IPS-NIHi7 (cell line): ENCODE measurements around the gene DZIP1L.

ENCODE experiments used
- DNase-seq: peaks from one replicate; pipeline ENCODE4 v3.0.0; 2012; ENCODE audit warnings: mixed read lengths; ENCODE audit errors: extremely low spot score

The DZIP1L gene

DNA sequence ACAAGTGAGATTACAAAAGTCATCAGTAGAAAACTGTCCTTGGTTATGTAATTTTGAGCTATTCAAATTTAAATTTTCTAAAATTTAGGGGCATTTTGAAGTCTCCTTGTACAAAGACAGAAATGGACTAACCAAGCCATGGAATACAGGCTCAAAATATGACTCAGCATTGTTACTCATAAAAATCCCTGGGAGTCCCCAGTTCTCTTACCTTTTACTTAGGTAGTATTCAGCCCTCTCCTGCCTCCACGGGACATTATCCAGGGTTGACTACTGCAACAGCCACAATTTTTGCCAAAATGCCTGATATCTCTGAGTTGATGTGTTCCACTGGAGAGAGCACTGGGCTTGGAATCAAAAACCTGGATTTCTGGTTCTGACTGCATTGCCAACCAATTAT is 80.5 kb downstream of the DZIP1L start:
- no peak for DNase-seq

DNA sequence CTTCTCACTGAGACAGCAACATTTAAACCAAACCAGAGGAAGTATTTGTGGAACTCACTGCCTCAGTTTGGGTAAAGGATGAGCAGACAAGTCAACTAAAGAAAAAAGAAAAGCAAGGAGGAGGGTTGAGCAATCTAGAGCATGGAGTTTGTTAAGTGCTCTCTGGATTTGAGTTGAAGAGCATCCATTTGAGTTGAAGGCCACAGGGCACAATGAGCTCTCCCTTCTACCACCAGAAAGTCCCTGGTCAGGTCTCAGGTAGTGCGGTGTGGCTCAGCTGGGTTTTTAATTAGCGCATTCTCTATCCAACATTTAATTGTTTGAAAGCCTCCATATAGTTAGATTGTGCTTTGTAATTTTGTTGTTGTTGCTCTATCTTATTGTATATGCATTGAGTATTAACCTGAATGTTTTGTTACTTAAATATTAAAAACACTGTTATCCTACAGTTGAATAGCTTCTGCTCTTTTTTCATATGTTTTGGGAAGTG is 82.2 kb downstream of the DZIP1L start:
- no peak for DNase-seq

DNA sequence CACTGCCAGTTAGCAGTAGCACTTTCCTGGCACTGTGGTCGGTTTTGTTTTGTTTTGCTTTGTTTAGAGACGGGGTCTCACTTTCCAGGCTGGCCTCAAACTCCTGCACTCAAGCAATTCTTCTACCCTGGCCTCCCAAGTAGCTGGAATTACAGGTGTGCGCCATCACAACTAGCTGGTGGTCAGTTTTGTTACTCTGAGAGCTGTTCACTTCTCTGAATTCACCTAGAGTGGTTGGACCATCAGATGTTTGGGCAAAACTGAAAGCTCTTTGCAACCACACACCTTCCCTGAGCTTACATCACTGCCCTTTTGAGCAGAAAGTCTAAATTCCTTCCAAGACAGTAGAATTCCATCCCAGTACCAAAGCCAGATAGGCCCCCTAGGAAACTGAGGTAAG is 82.8 kb downstream of the DZIP1L start:
- DNase-seq: no peak

DNA sequence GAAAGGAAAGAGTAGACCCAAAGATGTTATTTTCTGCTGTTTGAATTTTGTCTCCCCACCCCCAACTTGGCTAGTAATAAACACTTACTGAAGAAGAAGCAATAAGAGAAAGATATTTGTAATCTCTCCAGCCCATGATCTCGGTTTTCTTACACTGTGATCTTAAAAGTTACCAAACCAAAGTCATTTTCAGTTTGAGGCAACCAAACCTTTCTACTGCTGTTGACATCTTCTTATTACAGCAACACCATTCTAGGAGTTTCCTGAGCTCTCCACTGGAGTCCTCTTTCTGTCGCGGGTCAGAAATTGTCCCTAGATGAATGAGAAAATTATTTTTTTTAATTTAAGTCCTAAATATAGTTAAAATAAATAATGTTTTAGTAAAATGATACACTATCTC is 83.9 kb downstream of the DZIP1L start:
- no peak for DNase-seq

DNA sequence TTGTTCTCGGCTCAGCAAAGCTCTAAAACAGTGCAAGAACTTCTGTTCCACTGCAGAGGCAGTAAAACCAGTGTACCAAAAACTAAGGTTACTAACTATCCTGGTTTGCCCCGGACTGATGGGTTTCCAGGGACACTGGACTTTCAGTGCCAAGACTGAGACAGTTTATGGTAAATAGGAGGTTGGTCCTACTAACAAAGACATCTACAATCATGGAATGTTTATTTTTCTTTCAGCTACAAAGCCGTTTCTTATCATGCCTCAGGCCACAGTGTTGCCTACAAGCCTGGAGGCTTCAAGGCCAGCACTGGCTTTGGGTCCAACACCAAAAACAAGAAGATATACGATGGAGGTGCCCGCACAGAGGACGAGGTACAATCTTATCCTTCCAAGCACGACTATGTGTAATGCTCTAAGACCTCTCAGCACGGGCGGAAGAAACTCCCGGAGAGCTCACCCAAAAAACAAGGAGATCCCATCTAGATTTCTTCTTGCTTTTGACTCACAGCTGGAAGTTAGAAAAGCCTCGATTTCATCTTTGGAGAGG is 84.6 kb downstream of the DZIP1L start:
- no peak for DNase-seq

DNA sequence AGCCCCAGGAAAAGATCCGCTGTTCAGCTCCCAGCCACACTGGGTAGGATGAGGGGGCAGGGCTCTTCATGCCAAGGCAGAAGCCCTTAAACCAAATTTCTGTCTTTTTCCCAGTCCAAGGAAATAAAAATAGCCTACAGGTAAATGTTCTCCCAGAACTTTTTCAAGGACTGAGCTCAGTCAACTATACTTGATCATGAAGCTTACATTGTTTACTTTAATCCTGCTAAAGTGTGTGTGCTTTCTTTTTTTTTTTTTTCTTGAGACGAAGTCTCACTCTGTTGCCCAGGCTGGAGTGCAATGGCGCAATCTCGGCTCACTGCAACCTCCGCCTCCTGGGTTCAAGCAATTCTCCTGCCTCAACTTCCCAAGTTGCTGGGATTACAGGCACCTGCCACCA is 87.6 kb downstream of the DZIP1L start:
- no peak for DNase-seq

DNA sequence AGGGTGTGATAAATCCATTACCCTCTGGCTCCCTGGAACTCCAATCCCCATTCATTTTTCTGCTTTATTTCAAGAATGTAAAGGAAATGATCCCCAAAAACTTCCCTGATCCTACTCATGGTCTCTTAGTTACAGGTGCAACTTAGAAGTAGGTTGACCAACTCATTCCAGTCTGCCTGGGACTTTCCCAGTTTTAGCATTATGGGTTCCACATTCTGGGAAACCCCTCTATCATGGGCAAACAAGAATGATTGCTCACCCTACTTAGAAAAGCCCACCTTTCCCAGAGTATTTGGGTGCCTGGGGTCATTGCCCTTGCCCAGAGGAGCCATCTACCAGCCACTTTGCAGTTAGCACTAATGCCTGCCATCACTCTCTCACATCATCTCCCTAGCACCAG is 89.9 kb downstream of the DZIP1L start:
- DNase-seq: no peak

- no peak for DNase-seq
Observed at GRCh38 chr3:138023754-138024153, 91.7 kb downstream of the DZIP1L start.

DNA sequence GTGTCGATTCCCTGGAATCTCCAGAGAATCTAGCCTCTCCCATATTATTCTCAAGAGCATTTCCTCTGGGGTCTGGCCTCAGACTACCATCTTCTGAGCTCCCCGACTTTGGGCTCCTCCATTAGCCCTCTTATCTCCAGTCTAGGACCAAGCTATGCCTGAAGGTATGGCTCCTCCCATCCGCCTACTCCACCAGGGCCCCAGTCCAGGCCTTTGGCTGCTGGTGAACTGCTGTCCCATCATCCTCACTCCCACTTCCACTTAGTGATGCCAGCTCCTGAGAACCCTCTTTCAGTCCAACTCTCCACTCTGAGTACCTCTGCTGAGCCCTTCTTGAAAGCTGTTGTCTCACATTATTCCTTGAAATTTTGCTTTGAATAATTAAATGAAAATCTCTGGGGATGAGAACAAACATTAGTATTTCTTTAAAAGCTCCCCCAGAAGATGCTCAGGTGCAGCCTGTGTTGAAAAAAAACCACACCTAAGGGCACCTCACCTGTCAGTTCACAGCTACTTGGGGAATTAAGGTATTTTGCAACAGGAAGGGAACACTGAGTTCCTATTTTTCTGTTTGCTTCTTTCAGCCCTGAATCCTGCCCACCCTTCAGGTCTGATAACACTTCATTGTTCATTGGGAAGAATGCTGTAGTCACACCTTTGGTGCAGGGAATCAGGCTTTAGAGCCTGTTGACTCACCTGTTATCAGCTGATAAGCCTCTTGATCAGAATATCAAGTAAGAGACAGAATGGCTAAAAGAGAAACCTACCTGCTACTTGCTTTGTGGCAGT is 95.9 kb downstream of the DZIP1L start:
- DNase-seq: no peak

GRCh38 chr3:138016065-138016464 is 99.3 kb downstream of the DZIP1L start:
- DNase-seq: no peak

- no peak for DNase-seq
Observed at GRCh38 chr3:138012526-138012925, 102.9 kb downstream of the DZIP1L start.
